NCI-H1930 (cell line): ENCODE results near the gene PHF12.
"Not testable (repeated sequence)": the region's sequence is repeated elsewhere in the genome, so short reads cannot be mapped to it uniquely, and the experiment has no call there.

Experiments
- DNase-seq, 2 experiments: peaks; one replicate each; lab custom pipeline; 2025; lab: John Stamatoyannopoulos, UW

The PHF12 gene

GRCh38 chr17:28882154-28882895 lies 69.0 kb downstream of the PHF12 start:
- DNase-seq, result no peak

DNA sequence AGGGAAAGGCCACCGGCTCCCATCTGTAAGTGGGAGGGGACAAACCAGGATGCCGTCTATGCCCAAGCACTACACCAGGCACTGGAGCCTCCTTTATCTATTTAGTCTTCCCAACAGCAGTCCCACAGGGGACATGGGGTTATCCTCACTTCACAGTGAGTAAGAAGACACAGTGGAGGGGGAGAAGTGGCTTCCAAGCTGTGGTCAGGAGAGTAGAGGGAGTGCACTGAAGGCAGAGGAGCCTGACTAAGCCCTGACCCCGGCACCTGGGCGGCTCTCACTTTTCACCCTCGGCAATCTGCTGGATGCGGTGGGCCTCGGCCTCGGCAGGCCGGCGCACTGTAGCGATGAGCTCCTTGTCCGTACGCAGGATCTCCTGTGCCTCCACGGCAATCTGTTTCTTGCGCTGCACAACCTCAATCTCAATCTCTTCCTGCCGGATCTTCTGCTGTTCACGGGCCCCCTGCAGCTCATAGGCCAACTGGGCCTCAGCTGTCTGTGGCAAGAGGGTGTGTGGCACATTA lies 69.7 kb downstream of the PHF12 start:
- no peak for DNase-seq

DNA sequence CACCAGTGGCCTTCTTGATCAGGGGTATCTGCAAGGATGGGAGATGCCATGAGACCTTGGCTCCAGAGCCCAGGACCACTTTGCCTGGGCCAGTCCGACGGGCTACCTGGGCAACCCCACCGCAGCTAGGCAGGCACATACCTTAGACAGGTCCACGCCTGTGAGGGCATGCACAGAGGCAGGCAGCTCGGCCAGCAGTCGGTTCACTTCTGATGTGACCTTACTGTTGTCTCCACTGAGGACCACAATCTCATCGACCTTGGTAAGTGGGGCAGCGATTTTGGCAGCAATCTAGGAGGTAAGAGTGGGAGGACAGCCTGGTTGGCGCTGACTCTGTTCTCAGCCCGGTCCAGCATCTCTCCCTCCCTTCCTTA lies 70.8 kb downstream of the PHF12 start:
- no peak for DNase-seq

DNA sequence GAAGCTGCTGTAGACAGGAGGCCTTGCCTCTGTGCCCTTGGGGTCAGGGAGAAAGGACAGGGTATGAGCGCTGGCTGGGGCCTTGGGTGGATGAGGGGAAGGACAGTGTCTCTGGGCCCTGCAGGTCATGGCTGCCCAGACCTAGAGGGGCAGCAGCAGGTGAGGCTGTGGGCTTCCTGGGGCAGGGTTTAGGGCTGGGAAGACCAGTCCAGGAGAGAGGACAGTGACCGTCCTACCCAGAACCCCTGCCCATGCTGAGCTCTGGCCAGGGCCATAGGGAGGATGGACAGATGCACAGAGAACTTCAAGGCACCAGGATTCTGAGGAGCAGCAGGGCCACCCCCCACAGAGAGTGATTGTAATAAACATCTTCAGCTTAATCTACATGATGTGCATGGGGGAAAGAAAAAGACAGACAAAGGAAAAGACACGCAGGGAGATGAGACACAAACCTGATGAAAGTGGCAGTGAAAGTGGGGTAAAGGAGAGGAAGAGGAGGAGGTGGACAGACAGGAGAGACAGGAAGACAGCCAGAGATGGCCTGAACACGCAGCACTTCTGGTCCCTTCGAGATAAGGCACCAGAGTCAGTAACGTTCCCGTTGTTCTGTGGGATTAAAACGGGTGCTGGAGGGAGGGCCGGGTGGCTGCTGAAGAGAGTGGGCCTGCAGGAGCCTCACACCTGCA lies 71.3 kb downstream of the PHF12 start:
- no peak for DNase-seq

GRCh38 chr17:28878981-28879380 lies 72.3 kb downstream of the PHF12 start:
- DNase-seq, result no peak

DNA sequence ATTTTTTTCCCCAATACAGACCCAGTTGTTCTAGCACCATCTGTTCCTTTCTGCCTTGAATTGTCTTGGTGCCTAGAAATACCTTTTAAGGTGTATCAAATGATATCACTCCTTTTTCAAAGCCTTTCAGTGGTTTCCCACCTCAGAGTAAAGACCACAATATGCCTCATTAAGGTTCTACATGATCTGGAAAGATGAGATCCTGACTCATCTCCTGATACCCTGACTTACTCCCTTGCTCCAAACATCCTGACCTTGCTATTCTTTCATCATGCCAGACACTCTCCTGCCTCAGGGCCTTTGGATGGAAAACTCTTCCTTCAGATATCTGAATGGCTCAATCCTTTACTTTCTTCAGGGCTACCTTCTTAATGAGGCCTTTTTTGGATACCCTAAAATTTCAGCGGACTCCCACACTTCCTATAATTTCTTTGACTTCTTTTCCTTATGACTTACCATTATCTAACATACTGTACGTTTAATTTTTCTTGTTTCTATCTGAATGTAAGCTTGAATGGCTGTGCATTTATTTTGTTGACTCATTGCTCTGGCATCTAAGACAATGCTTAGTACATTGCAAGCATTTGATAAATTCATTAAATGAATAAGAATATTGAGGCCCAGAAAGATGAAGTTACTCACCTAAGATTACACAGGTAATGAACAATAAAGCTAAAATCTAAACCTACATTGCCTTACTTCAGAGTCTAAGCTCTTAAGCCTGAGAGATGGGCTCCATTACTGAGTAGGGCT lies 73.0 kb downstream of the PHF12 start:
- no peak for DNase-seq

DNA sequence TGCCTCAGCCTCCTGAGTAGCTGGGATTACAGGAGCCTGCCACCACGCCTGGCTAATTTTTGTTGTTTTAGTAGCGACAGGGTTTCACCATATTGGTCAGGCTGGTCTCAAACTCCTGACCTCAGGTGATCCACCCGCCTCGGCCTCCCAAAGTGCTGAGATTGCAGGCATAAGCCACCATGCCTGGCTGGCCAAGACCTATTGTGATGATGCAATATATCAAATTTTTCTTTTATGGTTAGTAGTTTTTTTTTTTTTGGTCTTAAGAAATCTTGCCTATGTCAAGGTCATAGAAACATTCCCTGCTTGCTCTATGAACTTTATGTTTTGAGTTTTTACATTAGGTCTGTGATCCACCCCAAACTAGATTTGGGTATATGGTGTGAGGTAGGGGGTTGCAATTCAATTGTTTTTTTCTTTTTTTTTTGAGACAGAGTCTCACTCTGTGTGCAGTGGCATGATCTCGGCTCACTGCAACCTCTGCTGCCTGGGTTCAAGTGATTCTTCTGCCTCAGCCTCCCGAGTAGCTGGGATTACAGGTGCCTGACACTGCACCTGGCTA lies 74.1 kb downstream of the PHF12 start:
- DNase-seq, result not testable (repeated sequence)

- DNase-seq, result no peak
Measured at GRCh38 chr17:28875848-28876550, 75.3 kb downstream of the PHF12 start.

DNA sequence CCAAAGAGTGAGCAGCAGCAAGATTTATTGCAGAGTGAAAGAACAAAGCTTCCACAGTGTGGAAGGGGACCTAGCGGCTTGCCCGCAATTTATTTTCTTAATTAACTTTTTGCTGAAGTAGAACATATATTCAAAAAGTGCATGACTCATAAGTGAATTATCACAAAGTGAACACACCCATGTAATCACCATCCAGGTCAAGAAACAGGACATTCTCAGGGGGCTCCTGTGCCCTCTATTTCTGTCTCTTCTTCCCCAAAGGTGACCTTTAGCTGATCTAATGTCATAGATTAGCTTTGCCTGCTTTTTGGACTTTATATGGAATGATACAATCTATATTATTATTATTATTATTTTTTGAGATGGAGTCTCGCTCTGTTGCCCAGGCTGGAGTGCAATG lies 76.6 kb downstream of the PHF12 start:
- no peak for DNase-seq

- no peak for DNase-seq
Measured at GRCh38 chr17:28873839-28874238, 77.5 kb downstream of the PHF12 start.

DNA sequence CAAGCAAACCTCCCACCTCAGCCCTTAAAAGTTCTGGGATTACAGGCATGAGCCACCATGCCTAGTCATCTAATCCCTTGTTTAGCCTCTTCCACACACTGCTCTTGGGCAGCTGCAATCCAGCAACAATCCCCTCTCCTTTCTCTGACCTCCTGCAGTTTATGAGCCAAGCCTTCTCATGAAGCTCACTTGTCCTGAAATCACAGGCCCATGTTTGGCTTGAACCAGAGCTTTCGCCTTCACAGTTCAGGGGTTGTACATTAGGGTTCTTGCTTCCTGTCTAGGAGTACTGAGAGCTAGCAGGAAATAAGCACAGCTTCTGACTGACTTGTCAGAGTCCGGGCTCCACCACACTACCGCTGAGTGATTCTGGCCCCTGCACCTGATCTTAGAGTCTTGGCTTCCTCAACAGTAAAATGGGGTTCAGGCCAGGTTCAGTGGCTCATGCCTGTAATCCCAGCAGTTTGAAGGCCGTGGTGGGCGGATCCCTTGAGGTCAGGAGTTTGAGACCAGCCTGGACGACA lies 80.2 kb downstream of the PHF12 start:
- no peak for DNase-seq

DNA sequence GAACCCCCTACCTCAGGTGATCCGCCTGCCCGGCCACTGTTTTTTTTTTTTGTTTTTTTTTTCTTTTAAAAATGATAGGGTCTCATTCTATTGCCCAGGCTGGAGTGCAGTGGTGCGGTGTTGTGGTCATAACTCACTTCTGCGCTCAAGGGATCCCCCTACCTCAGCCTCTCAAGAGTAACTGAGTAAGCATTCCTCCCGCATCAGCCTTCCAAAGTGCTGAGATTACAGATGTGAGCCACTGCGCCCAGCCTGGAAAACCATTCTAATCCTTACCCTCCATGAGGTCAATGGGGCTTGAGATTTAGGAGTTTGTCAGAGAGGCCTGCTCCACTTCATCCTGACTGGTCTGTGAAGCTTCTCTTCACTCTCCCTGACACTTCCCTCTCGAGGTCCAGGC lies 84.0 kb downstream of the PHF12 start:
- DNase-seq, result no peak

DNA sequence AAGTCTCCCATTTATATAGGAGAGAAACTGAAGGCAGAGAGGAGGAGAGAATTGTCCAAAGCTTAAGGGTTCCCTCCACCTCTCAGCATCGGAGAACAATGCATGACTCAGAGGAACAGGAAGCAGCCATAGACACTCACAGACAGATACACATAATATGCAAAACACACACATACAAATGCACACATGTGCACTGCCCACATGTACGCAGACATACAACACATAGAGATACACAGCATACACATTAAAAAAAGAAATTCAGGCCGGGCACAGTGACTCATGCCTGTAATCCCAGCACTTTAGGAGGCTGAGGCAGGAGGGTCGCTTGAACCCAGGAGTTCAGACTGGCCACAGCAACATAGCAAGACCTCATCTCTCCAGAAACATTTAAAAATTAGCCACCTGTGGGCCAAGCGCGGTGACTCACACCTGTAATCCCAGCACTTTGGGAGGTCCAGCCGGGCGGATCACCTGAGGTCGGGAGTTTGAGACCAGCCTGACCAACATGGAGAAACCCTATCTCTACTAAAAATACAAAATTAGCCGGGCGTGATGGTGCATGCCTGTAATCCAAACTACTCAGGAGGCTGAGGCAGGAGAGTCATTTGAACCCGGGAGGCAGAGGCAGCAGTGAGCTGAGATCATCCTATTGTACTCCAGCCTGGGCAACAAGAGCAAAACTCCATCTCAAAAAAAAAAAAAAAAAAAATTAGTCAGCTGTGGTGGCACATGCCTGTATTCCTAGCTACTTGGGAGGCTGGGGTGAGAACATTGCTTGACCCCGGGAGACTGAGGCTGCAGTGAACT lies 85.2 kb downstream of the PHF12 start:
- no peak for DNase-seq

- DNase-seq, result no peak
Measured at GRCh38 chr17:28864991-28865849, 86.1 kb downstream of the PHF12 start.

DNA sequence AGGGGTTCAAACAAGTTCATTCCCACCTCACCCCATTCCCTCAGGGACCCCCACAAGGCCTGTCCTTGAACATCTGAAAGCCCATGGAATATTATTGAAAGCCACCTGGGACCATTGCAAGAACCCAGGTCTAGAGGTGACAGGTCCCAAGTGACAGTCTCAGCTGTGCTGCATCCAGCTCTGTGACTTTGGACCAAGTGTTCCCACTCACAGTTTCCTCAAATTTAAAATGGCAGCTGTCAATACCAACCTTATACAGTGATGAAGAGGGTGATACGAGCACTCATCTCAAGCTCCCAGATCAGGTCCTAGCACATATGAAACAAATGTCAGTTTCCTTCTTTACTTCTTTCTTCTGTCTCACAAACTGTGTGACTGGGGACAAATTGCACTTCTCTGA lies 87.4 kb downstream of the PHF12 start:
- DNase-seq, result no peak

DNA sequence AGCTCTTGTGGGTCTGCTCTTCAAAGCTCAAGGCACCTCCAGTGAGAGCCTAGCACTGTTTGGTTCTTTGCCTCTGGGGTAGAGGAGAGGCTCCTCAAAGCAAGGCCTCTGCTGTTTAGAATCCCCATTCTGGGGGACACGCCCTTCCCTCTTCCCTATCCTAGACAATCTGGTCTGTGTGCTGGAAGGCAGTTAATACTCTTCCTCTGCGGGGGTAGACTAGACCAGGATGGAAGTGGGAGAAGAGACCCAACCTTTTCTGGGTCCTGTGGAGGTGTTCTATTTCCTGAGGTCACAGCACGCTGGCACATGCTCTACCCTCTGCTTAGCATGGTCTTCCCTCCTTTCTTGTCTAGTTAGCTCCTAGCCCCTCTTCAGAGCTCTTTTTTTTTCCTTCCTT lies 88.8 kb downstream of the PHF12 start:
- DNase-seq, result no peak

DNA sequence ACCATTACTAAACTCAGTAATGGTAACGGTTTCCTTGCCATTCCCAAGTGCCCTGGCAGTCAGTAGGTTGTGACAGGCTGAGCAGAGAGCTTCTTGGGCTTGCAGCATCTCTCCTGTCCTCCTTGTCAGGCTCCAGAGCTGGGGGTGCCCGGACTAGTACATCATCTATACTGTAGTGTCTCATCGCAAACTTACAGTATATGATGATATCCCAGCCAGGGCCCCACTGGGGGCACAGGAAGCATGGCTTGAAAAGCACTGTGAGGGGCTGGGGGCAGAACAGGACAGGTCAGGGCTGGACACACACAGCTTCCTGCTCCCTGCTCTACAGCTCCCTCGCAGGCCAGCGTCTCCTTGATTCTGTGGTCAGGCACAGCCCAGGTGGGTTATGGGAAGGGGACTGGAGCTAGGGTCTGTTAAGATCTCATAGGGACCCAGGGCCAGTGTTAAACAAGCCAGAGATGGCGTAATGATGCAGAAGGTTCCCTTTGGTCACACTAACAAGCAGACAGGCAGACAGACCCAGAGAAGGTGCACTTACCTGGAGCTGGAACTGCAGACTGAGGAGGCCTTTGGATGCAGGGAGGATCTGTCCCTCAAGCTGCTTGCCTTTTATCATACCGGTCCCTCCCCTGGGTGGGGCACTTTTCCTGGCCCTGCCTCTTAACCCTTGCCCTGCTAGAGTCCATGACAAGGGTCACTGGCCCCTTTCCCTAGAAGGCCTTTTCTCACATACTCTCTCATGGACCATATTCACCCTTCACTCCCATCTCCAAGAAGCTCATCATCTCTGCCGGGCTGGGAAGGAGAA lies 89.7 kb downstream of the PHF12 start:
- DNase-seq, result no peak

GRCh38 chr17:28860363-28860808 lies 90.9 kb downstream of the PHF12 start:
- no peak for DNase-seq

GRCh38 chr17:28858801-28859355 lies 92.4 kb downstream of the PHF12 start:
- DNase-seq, result no peak
